Measurements from ENCODE around the gene UNC5B. TPM values are rescaled to one million over a fixed set of nuclear protein-coding genes. Genes with fewer than 3 reads are reported as not detected.
"Not testable (repeated sequence)": the region's sequence is repeated elsewhere in the genome, so short reads cannot be mapped to it uniquely, and the experiment has no call there.

The UNC5B gene
- total and polyA plus RNA-seq, 8 donors: 14.4 to 31.2 (median 21.4) TPM

GRCh38 chr10:71217266-71218045 lies 5.1 kb downstream of the UNC5B start:
- no peak for DNase-seq
- TF ChIP-seq CTCF (IDR thresholded peaks at IDR 0.05): no peak
- peak; percentile 40 for ATAC-seq
- no peaks in the 10 kb centered on the region for H3K36me3 ChIP-seq
- peak overlapping the region; percentile 43 to 46 for H3K4me3 ChIP-seq
- H3K4me1 ChIP-seq: peaks cover 7 to 45% of the 10 kb centered on the region in 2 donors
- intact Hi-C loops (cut with DNase I): loop anchor here in 1 of 2 donors (10.0 kb wide), 1 partner anchor 57 kb away; no protein-coding TSS in a partner anchor
- H3K27me3 ChIP-seq: peaks cover 0 to 57% of the 10 kb centered on the region in 2 donors
- peak overlapping the region; percentile 20 to 44 for H3K27ac ChIP-seq
- H3K9me3 ChIP-seq: no peaks in the 10 kb centered on the region

GRCh38 chr10:71218046-71218650 lies 5.8 kb downstream of the UNC5B start:
- Histone ChIP-seq H3K27ac (no peak overlapping the region), H3K4me1 (peaks cover 7 to 38% of the 10 kb centered on the region in 2 donors), H3K9me3 (no peaks in the 10 kb centered on the region), H3K27me3 (peaks cover 0 to 50% of the 10 kb centered on the region in 2 donors), H3K4me3 (peak overlapping the region in 1 of 2 donors; percentile 46), H3K36me3 (no peaks in the 10 kb centered on the region)
- DNase-seq (no peak), ATAC-seq (peak; percentile 7)
- no peak for TF ChIP-seq CTCF (IDR thresholded peaks at IDR 0.05)
- intact Hi-C loops (cut with DNase I): loop anchor here in 1 of 2 donors (10.0 kb wide), 1 partner anchor 57 kb away; no protein-coding TSS in a partner anchor

- TF ChIP-seq CTCF (IDR thresholded peaks at IDR 0.05): no peak
- peaks cover 7 to 35% of the 10 kb centered on the region in 2 donors for H3K4me1 ChIP-seq
- H3K36me3 ChIP-seq: no peaks in the 10 kb centered on the region
- H3K4me3 ChIP-seq: no peak overlapping the region
- peaks cover 0 to 45% of the 10 kb centered on the region in 2 donors for H3K27me3 ChIP-seq
- no peak for ATAC-seq
- no peaks in the 10 kb centered on the region for H3K9me3 ChIP-seq
- H3K27ac ChIP-seq: no peak overlapping the region
- DNase-seq: no peak
- intact Hi-C loops (cut with DNase I): loop anchor here in 1 of 2 donors (10.0 kb wide), 1 partner anchor 56 kb away; no protein-coding TSS in a partner anchor
These were observed 6.3 kb downstream of the UNC5B start for GRCh38 chr10:71218651-71219050.

GRCh38 chr10:71219236-71219917 lies 7.0 kb downstream of the UNC5B start:
- intact Hi-C loops (cut with DNase I): loop anchor here in 1 of 2 donors (10.0 kb wide), 1 partner anchor 55 kb away; no protein-coding TSS in a partner anchor
- H3K36me3 ChIP-seq, ATAC-seq, H3K9me3 ChIP-seq, H3K4me3 ChIP-seq, DNase-seq, H3K27ac ChIP-seq: not testable (repeated sequence)
- peaks cover 0 to 38% of the 10 kb centered on the region in 2 donors for H3K27me3 ChIP-seq
- peaks cover 7 to 28% of the 10 kb centered on the region in 2 donors for H3K4me1 ChIP-seq

- ATAC-seq: no peak
- intact Hi-C loops (cut with DNase I): loop anchor here in 1 of 2 donors (10.0 kb wide), 1 partner anchor 55 kb away; no protein-coding TSS in a partner anchor
- H3K36me3 ChIP-seq: no peaks in the 10 kb centered on the region
- TF ChIP-seq CTCF (IDR thresholded peaks at IDR 0.05): no peak
- H3K27me3 ChIP-seq: peaks cover 0 to 30% of the 10 kb centered on the region in 2 donors
- no peak for DNase-seq
- H3K27ac ChIP-seq: no peak overlapping the region
- no peak overlapping the region for H3K4me3 ChIP-seq
- H3K4me1 ChIP-seq: peaks cover 7 to 21% of the 10 kb centered on the region in 2 donors
- no peaks in the 10 kb centered on the region for H3K9me3 ChIP-seq
These were observed 7.7 kb downstream of the UNC5B start for GRCh38 chr10:71219918-71220688.
